Activated B cell treated with CpG ODN at 0.5 μM for 24 hours (primary cell): Measurements from ENCODE around the gene CFP. TPM values are rescaled to one million over a fixed set of nuclear protein-coding genes. Genes with fewer than 3 reads are reported as not detected.

Source experiments
- ATAC-seq: fragments of 200-7000 bp; cut with Tn5 transposase; one replicate; pipeline ENCODE4 v1.10.0; 2021; ENCODE audit warnings: low read depth, mild to moderate bottlenecking, moderate library complexity
- CTCF ChIA-PET: fragments of 350-600 bp; sonication (Branson Sonifier 250); formaldehyde crosslinking; loops from one replicate; lab custom pipeline; 2021; ENCODE audit warnings: antibody characterized with exemption; lab: Charles Lee
- POLR2A ChIA-PET: fragments of 350-600 bp; sonication (Branson Sonifier 250); formaldehyde crosslinking; loops from one replicate; lab custom pipeline; 2021; ENCODE audit warnings: antibody characterized with exemption; lab: Charles Lee
- DNase-seq: peaks from one replicate; pipeline ENCODE4 v3.0.0; 2022
- H3K27ac Mint-ChIP-seq: one replicate; pipeline ENCODE4 v1.8.0; 2020; ENCODE audit warnings: mixed read lengths
- H3K27me3 Mint-ChIP-seq: one replicate; pipeline ENCODE4 v1.8.0; 2021; ENCODE audit warnings: mixed read lengths
- H3K36me3 Mint-ChIP-seq: one replicate; pipeline ENCODE4 v1.8.0; 2021; ENCODE audit warnings: low read depth, mixed read lengths
- H3K4me1 Mint-ChIP-seq: one replicate; pipeline ENCODE4 v1.8.0; 2021; ENCODE audit warnings: mixed read lengths
- H3K4me3 Mint-ChIP-seq: one replicate; pipeline ENCODE4 v1.8.0; 2020; ENCODE audit warnings: mild to moderate bottlenecking, mixed read lengths
- H3K9me3 Mint-ChIP-seq: one replicate; pipeline ENCODE4 v1.8.0; 2020; ENCODE audit warnings: mixed read lengths
- CTCF ChIP-seq: fragments of 200-600 bp; IDR thresholded peaks from one replicate; pipeline ENCODE4 v1.8.0; 2022; ENCODE audit warnings: antibody characterized with exemption, mild to moderate bottlenecking
- intact Hi-C: fragments of 100-400 bp; cut with micrococcal nuclease; formaldehyde crosslinking; loops from one replicate; pipeline ENCODE4 v1.15.1; 2024
- total RNA-seq: library from RNA; stranded (reverse); gene quantifications from 2 replicates; pipeline ENCODE4 v1.2.3, GENCODE V29; 2022

The CFP gene
- total RNA-seq, 1 donor from 2014 or later, result 0.91 TPM

- no peak overlapping the region for H3K27ac Mint-ChIP-seq
- no peak for DNase-seq
- no peak for TF ChIP-seq CTCF
These were observed 31.8 kb upstream of the CFP start for GRCh38 chrX:47661539-47661938.

GRCh38 chrX:47659421-47659726, 29.6 kb upstream of the CFP start:
- POLR2A ChIA-PET, result no interaction called here
- no peak for DNase-seq
- peak overlapping the region; percentile 99 for H3K27ac Mint-ChIP-seq

More at GRCh38 chrX:47661539-47661938, 31.8 kb upstream of the CFP start:
- POLR2A ChIA-PET, result no interaction called here
- H3K4me3 Mint-ChIP-seq, result no peak overlapping the region
- peaks cover 18% of the 10 kb centered on the region for H3K36me3 Mint-ChIP-seq
- H3K27me3 Mint-ChIP-seq, result no peaks in the 10 kb centered on the region
- ATAC-seq, result no peak
- intact Hi-C loops, result no loop called here
- peaks cover 15% of the 10 kb centered on the region for H3K4me1 Mint-ChIP-seq
- no peaks in the 10 kb centered on the region for H3K9me3 Mint-ChIP-seq
- CTCF ChIA-PET, result no interaction called here

GRCh38 chrX:47658684-47659420, 29.1 kb upstream of the CFP start, which contains the start of gene UXT:
Gene UXT (minus strand): TSS chrX:47659180. CDS start chrX:47658927, 253 bp downstream.
- ATAC-seq, result peak; percentile 85
- intact Hi-C loops, result loop anchor here (1.0 to 10.0 kb wide), 13 partner anchors 9 to 1536 kb away; partner anchors contain the start of genes ARAF, EBP, ELK1 and HDAC6
- Mint-ChIP-seq H3K27ac (peak within 1 kb of the TSS; percentile 99), H3K9me3 (no peaks in the 10 kb centered on the region), H3K4me3 (peak within 1 kb of the TSS; percentile 91), H3K36me3 (peaks cover 38% of the 10 kb centered on the region), H3K4me1 (peaks cover 18% of the 10 kb centered on the region), H3K27me3 (no peaks in the 10 kb centered on the region)
- peak; percentile 82 for DNase-seq
- POLR2A ChIA-PET, result interaction anchor here (0.8 kb wide), 1 partner anchor 8 kb away, joined by 9 read pairs; the partner anchor contains the start of gene ELK1
- no peak for TF ChIP-seq CTCF
- CTCF ChIA-PET, result no interaction called here

More at GRCh38 chrX:47659421-47659726, 29.6 kb upstream of the CFP start:
- ATAC-seq, result no peak
- Mint-ChIP-seq H3K27me3 (no peaks in the 10 kb centered on the region), H3K4me3 (peak overlapping the region; percentile 91), H3K36me3 (peaks cover 37% of the 10 kb centered on the region), H3K4me1 (peaks cover 18% of the 10 kb centered on the region), H3K9me3 (no peaks in the 10 kb centered on the region)
- CTCF ChIA-PET, result no interaction called here
- intact Hi-C loops, result loop anchor here (1.0 to 10.0 kb wide), 11 partner anchors 41 to 1535 kb away; partner anchors contain the start of genes EBP, HDAC6, PORCN and SYN1
- no peak for TF ChIP-seq CTCF

- Mint-ChIP-seq H3K36me3 (peaks cover 44% of the 10 kb centered on the region), H3K27ac (peak overlapping the region; percentile 99), H3K4me1 (peaks cover 18% of the 10 kb centered on the region), H3K27me3 (no peaks in the 10 kb centered on the region), H3K9me3 (no peaks in the 10 kb centered on the region), H3K4me3 (peak overlapping the region; percentile 91)
- ATAC-seq (no peak), DNase-seq (no peak)
- ChIA-PET POLR2A (interaction anchor here (0.8 kb wide), 1 partner anchor 8 kb away, joined by 9 read pairs; the partner anchor contains the start of gene ELK1), CTCF (no interaction called here)
- TF ChIP-seq CTCF, result no peak
- intact Hi-C loops, result loop anchor here (1.0 to 10.0 kb wide), 12 partner anchors 8 to 1537 kb away; partner anchors contain the start of genes ARAF, EBP, ELK1 and HDAC6
These were observed 28.6 kb upstream of the CFP start for GRCh38 chrX:47658301-47658683.
